Stomach (tissue), 4 donors: ENCODE results near the gene TBX10.
"Not testable (repeated sequence)": the region's sequence is repeated elsewhere in the genome, so short reads cannot be mapped to it uniquely, and the experiment has no call there.

Experiments used
- POLR2A ChIP-seq, 4 donors: fragments of 450-650 bp; IDR thresholded peaks; one replicate each; pipeline ENCODE4 v1.6.1; 2016; ENCODE audit warnings: antibody characterized with exemption in 4 of 4, control low read depth in 2 of 4, mild to moderate bottlenecking in 1 of 4, moderate library complexity in 1 of 4
- POLR2AphosphoS5 ChIP-seq, 3 donors: sonication (generic); formaldehyde crosslinking; IDR thresholded peaks; one replicate each; pipeline ENCODE4 v1.6.1; 2016; ENCODE audit warnings: antibody characterized with exemption in 3 of 3
- TF ChIP-seq, protein P1 (sequence below), 7 experiments: fragments of 450-650 bp in 4 of 7; fragments of 200-600 bp in 3 of 7; sonication (generic) in 3 of 7; IDR thresholded peaks; one replicate each; pipeline ENCODE4 v1.5.1; 2016 to 2019; ENCODE audit warnings: antibody characterized with exemption in 7 of 7, control low read depth in 2 of 7, mild to moderate bottlenecking in 1 of 7

DNA sequence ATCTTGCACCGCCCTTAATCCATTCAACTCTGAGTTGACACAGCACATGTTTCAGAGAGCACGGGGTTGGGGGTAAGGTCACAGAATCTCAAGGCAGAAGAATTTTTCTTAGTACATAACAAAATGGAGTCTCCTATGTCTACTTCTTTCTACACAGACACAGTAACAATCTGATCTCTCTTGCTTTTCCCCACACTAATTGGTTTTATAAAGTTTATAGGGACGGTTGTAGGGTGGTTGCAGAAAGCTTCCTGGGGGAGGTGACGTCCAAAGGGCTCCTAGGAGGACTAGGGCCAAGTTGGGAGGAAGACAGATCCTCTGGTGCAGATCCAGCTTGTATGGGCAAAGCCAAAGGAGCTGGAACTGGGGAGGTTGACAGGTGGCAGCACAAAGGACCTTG, 35.4 kb downstream of the TBX10 start:
- TF ChIP-seq POLR2AphosphoS5, POLR2A (IDR thresholded peaks at IDR 0.05): not testable (repeated sequence)
- TF ChIP-seq, protein P1, sequence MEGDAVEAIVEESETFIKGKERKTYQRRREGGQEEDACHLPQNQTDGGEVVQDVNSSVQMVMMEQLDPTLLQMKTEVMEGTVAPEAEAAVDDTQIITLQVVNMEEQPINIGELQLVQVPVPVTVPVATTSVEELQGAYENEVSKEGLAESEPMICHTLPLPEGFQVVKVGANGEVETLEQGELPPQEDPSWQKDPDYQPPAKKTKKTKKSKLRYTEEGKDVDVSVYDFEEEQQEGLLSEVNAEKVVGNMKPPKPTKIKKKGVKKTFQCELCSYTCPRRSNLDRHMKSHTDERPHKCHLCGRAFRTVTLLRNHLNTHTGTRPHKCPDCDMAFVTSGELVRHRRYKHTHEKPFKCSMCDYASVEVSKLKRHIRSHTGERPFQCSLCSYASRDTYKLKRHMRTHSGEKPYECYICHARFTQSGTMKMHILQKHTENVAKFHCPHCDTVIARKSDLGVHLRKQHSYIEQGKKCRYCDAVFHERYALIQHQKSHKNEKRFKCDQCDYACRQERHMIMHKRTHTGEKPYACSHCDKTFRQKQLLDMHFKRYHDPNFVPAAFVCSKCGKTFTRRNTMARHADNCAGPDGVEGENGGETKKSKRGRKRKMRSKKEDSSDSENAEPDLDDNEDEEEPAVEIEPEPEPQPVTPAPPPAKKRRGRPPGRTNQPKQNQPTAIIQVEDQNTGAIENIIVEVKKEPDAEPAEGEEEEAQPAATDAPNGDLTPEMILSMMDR (IDR thresholded peaks at IDR 0.05), result not testable (repeated sequence)
